Bronchial smooth muscle cell (primary cell): ENCODE data around the gene ZNF98. TPM values are rescaled to one million over a fixed set of nuclear protein-coding genes. Genes with fewer than 3 reads are reported as not detected.

Experiments used
- total RNA-seq: library from RNA; depleted of rRNA; stranded (reverse); fragments of >200 nt; gene quantifications from 2 replicates; pipeline ENCODE4 v1.2.1, GENCODE V29; 2014

ZNF98 gene
- not detected in 2 replicates for total RNA-seq

GRCh38 chr19:22422211-22422610 lies at the start of gene ZNF98:
Gene ZNF98, minus strand, starts transcription at chr19:22422346. Its CDS starts 122 bp downstream, at chr19:22422224.

Other genes starting within 250 kb of the ZNF98 start
- 0.16 TPM in 1 of 2 replicates, not detected in the other for gene ZNF676, start 225.4 kb downstream of the ZNF98 start, total RNA-seq
- gene ZNF729, start 135.9 kb downstream of the ZNF98 start, total RNA-seq = not detected in 2 replicates
- gene ZNF492, start 212.0 kb upstream of the ZNF98 start, total RNA-seq = 0.16 TPM in 1 of 2 replicates, not detected in the other